Smooth muscle cell (in vitro differentiated cells): ENCODE data around the gene FCN1. TPM values are rescaled to one million over a fixed set of nuclear protein-coding genes. Genes with fewer than 3 reads are reported as not detected.

Source experiments
- DNase-seq: peaks from one replicate; lab custom pipeline; 2025; ENCODE audit not compliant: unreplicated experiment; lab: John Stamatoyannopoulos, UW
- H2AFZ ChIP-seq: fragments of 200-600 bp; sonication (generic); 2 replicates; pipeline ENCODE4 v1.6.0; 2016; ENCODE audit warnings: antibody characterized with exemption, low read depth, mild to moderate bottlenecking
- H3F3A ChIP-seq: fragments of 200-600 bp; sonication (generic); 2 replicates; pipeline ENCODE4 v1.6.0; 2017; ENCODE audit warnings: antibody characterized with exemption, low read depth
- H3K27ac ChIP-seq: fragments of 200-600 bp; sonication (generic); 2 replicates; pipeline ENCODE4 v1.5.1; 2016; ENCODE audit warnings: low read depth, mild to moderate bottlenecking
- H3K27me3 ChIP-seq: fragments of 200-600 bp; sonication (generic); 2 replicates; pipeline ENCODE4 v1.6.1; 2016; ENCODE audit warnings: low read depth, mild to moderate bottlenecking
- H3K36me3 ChIP-seq: fragments of 200-600 bp; sonication (generic); 2 replicates; pipeline ENCODE4 v1.5.1; 2016; ENCODE audit warnings: low read depth
- H3K4me1 ChIP-seq: fragments of 200-600 bp; sonication (generic); 2 replicates; pipeline ENCODE4 v1.5.1; 2016; ENCODE audit warnings: low read depth
- H3K4me2 ChIP-seq: fragments of 200-600 bp; sonication (generic); 2 replicates; pipeline ENCODE4 v1.6.0; 2016; ENCODE audit warnings: mild to moderate bottlenecking
- H3K4me3 ChIP-seq: fragments of 200-600 bp; sonication (generic); 2 replicates; pipeline ENCODE4 v1.5.1; 2016; ENCODE audit warnings: mild to moderate bottlenecking
- H3K79me2 ChIP-seq: fragments of 200-600 bp; sonication (generic); 2 replicates; pipeline ENCODE4 v1.6.0; 2016; ENCODE audit warnings: low read depth, mild to moderate bottlenecking
- H3K9ac ChIP-seq: fragments of 200-600 bp; sonication (generic); 2 replicates; pipeline ENCODE4 v1.6.0; 2016; ENCODE audit warnings: low read depth
- H3K9me3 ChIP-seq: fragments of 200-600 bp; sonication (generic); replicated peaks from 2 replicates; pipeline ENCODE4 v1.5.1; 2016; ENCODE audit warnings: low read depth
- H4K20me1 ChIP-seq: fragments of 200-600 bp; sonication (generic); 2 replicates; pipeline ENCODE4 v1.6.0; 2016; ENCODE audit warnings: low read depth
- CTCF ChIP-seq: fragments of 200-600 bp; sonication (generic); IDR thresholded peaks from 2 replicates; pipeline ENCODE4 v1.5.1; 2017; ENCODE audit warnings: borderline replicate concordance, mild to moderate bottlenecking, antibody characterized with exemption; ENCODE audit not compliant: insufficient read depth, poor library complexity, severe bottlenecking
- WGBS: methylation state at CpG from one replicate; pipeline ENCODE4 v1.1.7; 2016; ENCODE audit warnings: low lambda C conversion rate; 5-methylcytosine and 5-hydroxymethylcytosine counted together
- polyA plus RNA-seq: library from polyadenylated mRNA; unstranded; fragments of >200 nt; fragmentation: Nextera tagmentation; extraction: Ambion mirVana; gene quantifications from 2 replicates; pipeline ENCODE4 v1.2.1, GENCODE V29; 2016
- total RNA-seq: library from RNA; depleted of rRNA; stranded (reverse); fragments of >200 nt; gene quantifications from 2 replicates; pipeline ENCODE4 v1.2.3, GENCODE V29; 2014

Gene FCN1
- total and polyA plus RNA-seq, 2 experiments from 2014 or later = 0.13 TPM; not detected in 1

GRCh38 chr9:134892221-134892620 lies 25.5 kb downstream of the FCN1 start:
- Histone ChIP-seq H4K20me1 (no peaks in the 10 kb centered on the region), H3K79me2 (no peaks in the 10 kb centered on the region), H3K4me1 (no peaks in the 10 kb centered on the region), H3F3A (no peaks in the 10 kb centered on the region), H3K4me3 (no peak overlapping the region), H3K9me3 (no peaks in the 10 kb centered on the region), H3K9ac (no peak overlapping the region), H3K36me3 (no peaks in the 10 kb centered on the region), H3K27ac (no peak overlapping the region), H3K4me2 (no peak overlapping the region), H2AFZ (no peak overlapping the region), H3K27me3 (no peaks in the 10 kb centered on the region)
- DNase-seq = no peak
- TF ChIP-seq CTCF = no peak
- 88% methylated on average over 6 of the region's 6 CpGs for WGBS

GRCh38 chr9:134891713-134892112 lies 26.0 kb downstream of the FCN1 start:
- Histone ChIP-seq H3K79me2 (no peaks in the 10 kb centered on the region), H3K4me3 (no peak overlapping the region), H3K9ac (no peak overlapping the region), H3K9me3 (no peaks in the 10 kb centered on the region), H4K20me1 (no peaks in the 10 kb centered on the region), H3K4me1 (no peaks in the 10 kb centered on the region), H3F3A (no peaks in the 10 kb centered on the region), H3K4me2 (no peak overlapping the region), H3K27ac (no peak overlapping the region), H3K36me3 (no peaks in the 10 kb centered on the region), H3K27me3 (no peaks in the 10 kb centered on the region), H2AFZ (no peak overlapping the region)
- DNase-seq = no peak
- TF ChIP-seq CTCF = no peak
- WGBS = 88% methylated on average over 5 of the region's 5 CpGs

- Histone ChIP-seq H3K27me3 (no peaks in the 10 kb centered on the region), H3F3A (no peaks in the 10 kb centered on the region), H2AFZ (no peak overlapping the region), H3K4me3 (no peak overlapping the region), H3K4me2 (no peak overlapping the region), H3K36me3 (no peaks in the 10 kb centered on the region), H3K4me1 (no peaks in the 10 kb centered on the region), H3K27ac (no peak overlapping the region), H3K79me2 (no peaks in the 10 kb centered on the region), H3K9ac (no peak overlapping the region), H4K20me1 (no peaks in the 10 kb centered on the region), H3K9me3 (no peaks in the 10 kb centered on the region)
- no peak for DNase-seq
- TF ChIP-seq CTCF = no peak
- WGBS = 90% methylated on average over 8 of the region's 8 CpGs
Observed at GRCh38 chr9:134891053-134891452, 26.7 kb downstream of the FCN1 start.

- no peak for TF ChIP-seq CTCF
- no peaks in the 10 kb centered on the region for H3K9me3 ChIP-seq
Observed at GRCh38 chr9:134890155-134890495, 27.6 kb downstream of the FCN1 start.

More at GRCh38 chr9:134890155-134890495, 27.6 kb downstream of the FCN1 start:
- Histone ChIP-seq H3K27me3 (no peaks in the 10 kb centered on the region), H3K9ac (no peak overlapping the region), H4K20me1 (no peaks in the 10 kb centered on the region), H3F3A (no peaks in the 10 kb centered on the region), H3K4me3 (no peak overlapping the region), H3K79me2 (no peaks in the 10 kb centered on the region), H2AFZ (no peak overlapping the region), H3K4me2 (no peak overlapping the region), H3K27ac (no peak overlapping the region), H3K36me3 (no peaks in the 10 kb centered on the region), H3K4me1 (no peaks in the 10 kb centered on the region)
- WGBS = 92% methylated on average over 5 of the region's 5 CpGs
- DNase-seq = no peak
